SK-N-SH treated with all-trans-retinoic acid at 6 μM for 48 hours (cell line): ENCODE results near the gene PRDM5.

Source experiments
- ATAC-seq: fragments of 200-7000 bp; cut with Tn5 transposase; 3 replicates; pipeline ENCODE4 v1.9.1; 2020; ENCODE audit warnings: mild to moderate bottlenecking, moderate library complexity
- ARNTL ChIP-seq: fragments of 450-650 bp; formaldehyde crosslinking; IDR thresholded peaks from 2 replicates; pipeline ENCODE4 v1.5.0; 2020; ENCODE audit warnings: low read depth, mild to moderate bottlenecking, moderate library complexity, borderline replicate concordance
- CSDC2 ChIP-seq: fragments of 250-450 bp; sonication (Bioruptor Pico); IDR thresholded peaks from 2 replicates; pipeline ENCODE4 v1.5.0; 2020; ENCODE audit warnings: mild to moderate bottlenecking, moderate library complexity
- ESRRG ChIP-seq: fragments of 250-450 bp; sonication (Bioruptor Pico); IDR thresholded peaks from 2 replicates; pipeline ENCODE4 v1.6.1; 2021; ENCODE audit warnings: mild to moderate bottlenecking
- ISL1 ChIP-seq: fragments of 250-450 bp; sonication (Bioruptor Pico); IDR thresholded peaks from 2 replicates; pipeline ENCODE4 v2.1.2; 2022; ENCODE audit warnings: mild to moderate bottlenecking, moderate library complexity
- PPARA ChIP-seq: fragments of 250-450 bp; sonication (Bioruptor Pico); IDR thresholded peaks from 2 replicates; pipeline ENCODE4 v1.5.0; 2020; ENCODE audit warnings: mild to moderate bottlenecking, borderline replicate concordance
- RARB ChIP-seq: fragments of 250-450 bp; sonication (Bioruptor Pico); IDR thresholded peaks from 2 replicates; pipeline ENCODE4 v1.8.0; 2021; ENCODE audit warnings: mild to moderate bottlenecking, moderate library complexity
- SNAI2 ChIP-seq: fragments of 250-450 bp; sonication (Bioruptor Pico); IDR thresholded peaks from 2 replicates; pipeline ENCODE4 v1.5.0; 2020; ENCODE audit warnings: mild to moderate bottlenecking, moderate library complexity
- TCF4 ChIP-seq: fragments of 250-450 bp; sonication (Bioruptor Pico); IDR thresholded peaks from 2 replicates; pipeline ENCODE4 v1.8.0; 2021; ENCODE audit warnings: mild to moderate bottlenecking, moderate library complexity, borderline replicate concordance
- TOX ChIP-seq: fragments of 250-450 bp; sonication (Bioruptor Pico); IDR thresholded peaks from 2 replicates; pipeline ENCODE4 v1.8.0; 2021; ENCODE audit warnings: mild to moderate bottlenecking, moderate library complexity, borderline replicate concordance
- ZC3H10 ChIP-seq: fragments of 250-450 bp; sonication (Bioruptor Pico); IDR thresholded peaks from 2 replicates; pipeline ENCODE4 v1.5.1; 2021; ENCODE audit warnings: mild to moderate bottlenecking, moderate library complexity
- ZFP30 ChIP-seq: fragments of 450-650 bp; formaldehyde crosslinking; IDR thresholded peaks from 2 replicates; pipeline ENCODE4 v1.5.0; 2022; ENCODE audit warnings: mild to moderate bottlenecking, moderate library complexity
- ZNF565 ChIP-seq: fragments of 450-650 bp; formaldehyde crosslinking; conservative IDR thresholded peaks from 2 replicates; pipeline ENCODE4 v1.5.0; 2020; ENCODE audit warnings: low read depth, mild to moderate bottlenecking, moderate library complexity
- TF ChIP-seq, protein P1 (sequence below): fragments of 250-450 bp; sonication (Bioruptor Pico); IDR thresholded peaks from 2 replicates; pipeline ENCODE4 v1.5.1; 2020; ENCODE audit warnings: low read depth, mild to moderate bottlenecking, moderate library complexity
- TF ChIP-seq, protein P2 (sequence below): fragments of 250-450 bp; sonication (Bioruptor Pico); IDR thresholded peaks from 2 replicates; pipeline ENCODE4 v1.8.0; 2020; ENCODE audit warnings: mild to moderate bottlenecking, moderate library complexity, borderline replicate concordance
- TF ChIP-seq, protein P3 (sequence below): fragments of 250-450 bp; sonication (Bioruptor Pico); IDR thresholded peaks from 2 replicates; pipeline ENCODE4 v1.5.1; 2021; ENCODE audit warnings: mild to moderate bottlenecking, moderate library complexity
- TF ChIP-seq, protein P4 (sequence below): fragments of 250-450 bp; sonication (Bioruptor Pico); IDR thresholded peaks from 2 replicates; pipeline ENCODE4 v1.5.0; 2020; ENCODE audit warnings: mild to moderate bottlenecking, moderate library complexity

Gene PRDM5

DNA sequence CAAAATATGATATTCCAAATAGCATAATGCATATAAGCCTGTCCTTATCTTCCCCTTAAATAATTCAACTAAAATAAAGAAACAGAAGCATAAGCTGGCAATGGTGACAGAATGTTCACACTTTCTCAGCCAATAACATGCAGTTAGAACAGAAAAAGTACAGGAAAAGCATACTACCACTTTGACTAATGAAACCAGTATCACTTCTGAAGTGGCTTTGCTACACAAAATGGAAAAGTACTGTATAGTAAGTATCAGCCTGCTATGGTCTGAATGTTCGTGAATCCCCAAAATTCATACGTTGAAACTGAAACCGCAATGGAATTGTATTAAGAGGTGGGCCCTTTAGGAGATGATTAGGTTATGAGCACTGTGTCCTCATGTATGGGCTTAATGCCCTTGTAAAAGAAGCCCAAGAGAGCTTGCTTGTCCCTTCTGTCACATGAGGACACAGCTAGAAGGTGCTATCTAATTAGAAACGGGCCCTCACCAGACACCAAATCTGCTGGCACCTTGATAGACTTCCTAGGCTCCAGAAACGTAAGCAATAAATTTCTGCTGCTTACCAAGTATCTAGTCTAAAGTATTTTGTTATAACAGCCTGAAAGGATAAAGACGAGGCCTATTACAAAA lies 102.6 kb downstream of the PRDM5 start (continued):
- TF ChIP-seq SNAI2 (CRISPR knock-in tag) = no peak

DNA sequence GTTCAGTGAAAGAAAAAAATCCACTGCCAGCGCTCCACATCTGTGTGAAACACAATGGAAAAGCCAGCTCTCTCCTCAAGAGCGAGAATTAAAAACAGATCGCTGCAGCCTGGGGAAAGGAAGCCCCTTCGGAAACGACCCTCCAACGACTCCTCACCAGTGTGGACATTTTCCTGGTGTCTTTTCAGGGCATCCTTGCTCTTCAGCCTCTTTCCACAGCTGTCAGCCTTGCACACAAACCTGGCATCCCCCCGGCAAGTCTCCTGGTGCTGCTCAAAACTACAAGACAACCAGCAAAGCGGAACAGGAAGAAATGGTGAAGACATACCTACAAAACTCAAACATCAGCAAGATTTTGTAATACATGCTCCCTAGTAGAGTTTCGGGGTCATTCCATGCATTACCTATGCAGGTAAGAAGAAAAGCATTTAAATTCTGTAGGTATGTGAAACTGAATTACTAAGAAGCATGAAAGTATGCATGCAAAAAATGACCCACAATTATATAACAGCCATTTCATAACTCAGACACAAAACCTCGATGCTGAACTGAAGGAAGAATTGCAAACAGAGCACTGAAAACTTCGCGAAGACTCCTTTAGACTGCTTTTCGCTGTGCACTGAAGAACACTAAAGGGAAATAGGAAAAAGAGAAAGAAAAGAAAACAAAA lies 106.1 kb downstream of the PRDM5 start:
- TF ChIP-seq, protein P1, sequence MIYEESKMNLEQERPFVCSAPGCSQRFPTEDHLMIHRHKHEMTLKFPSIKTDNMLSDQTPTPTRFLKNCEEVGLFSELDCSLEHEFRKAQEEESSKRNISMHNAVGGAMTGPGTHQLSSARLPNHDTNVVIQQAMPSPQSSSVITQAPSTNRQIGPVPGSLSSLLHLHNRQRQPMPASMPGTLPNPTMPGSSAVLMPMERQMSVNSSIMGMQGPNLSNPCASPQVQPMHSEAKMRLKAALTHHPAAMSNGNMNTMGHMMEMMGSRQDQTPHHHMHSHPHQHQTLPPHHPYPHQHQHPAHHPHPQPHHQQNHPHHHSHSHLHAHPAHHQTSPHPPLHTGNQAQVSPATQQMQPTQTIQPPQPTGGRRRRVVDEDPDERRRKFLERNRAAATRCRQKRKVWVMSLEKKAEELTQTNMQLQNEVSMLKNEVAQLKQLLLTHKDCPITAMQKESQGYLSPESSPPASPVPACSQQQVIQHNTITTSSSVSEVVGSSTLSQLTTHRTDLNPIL (CRISPR knock-in tag) = no peak
- TF ChIP-seq ARNTL (no peak), ISL1 (CRISPR knock-in tag) (no peak), SNAI2 (CRISPR knock-in tag) (no peak), PPARA (no peak), CSDC2 (no peak)
- TF ChIP-seq, protein P2, sequence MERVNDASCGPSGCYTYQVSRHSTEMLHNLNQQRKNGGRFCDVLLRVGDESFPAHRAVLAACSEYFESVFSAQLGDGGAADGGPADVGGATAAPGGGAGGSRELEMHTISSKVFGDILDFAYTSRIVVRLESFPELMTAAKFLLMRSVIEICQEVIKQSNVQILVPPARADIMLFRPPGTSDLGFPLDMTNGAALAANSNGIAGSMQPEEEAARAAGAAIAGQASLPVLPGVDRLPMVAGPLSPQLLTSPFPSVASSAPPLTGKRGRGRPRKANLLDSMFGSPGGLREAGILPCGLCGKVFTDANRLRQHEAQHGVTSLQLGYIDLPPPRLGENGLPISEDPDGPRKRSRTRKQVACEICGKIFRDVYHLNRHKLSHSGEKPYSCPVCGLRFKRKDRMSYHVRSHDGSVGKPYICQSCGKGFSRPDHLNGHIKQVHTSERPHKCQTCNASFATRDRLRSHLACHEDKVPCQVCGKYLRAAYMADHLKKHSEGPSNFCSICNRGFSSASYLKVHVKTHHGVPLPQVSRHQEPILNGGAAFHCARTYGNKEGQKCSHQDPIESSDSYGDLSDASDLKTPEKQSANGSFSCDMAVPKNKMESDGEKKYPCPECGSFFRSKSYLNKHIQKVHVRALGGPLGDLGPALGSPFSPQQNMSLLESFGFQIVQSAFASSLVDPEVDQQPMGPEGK (CRISPR knock-in tag) = no peak
- TF ChIP-seq, protein P3, sequence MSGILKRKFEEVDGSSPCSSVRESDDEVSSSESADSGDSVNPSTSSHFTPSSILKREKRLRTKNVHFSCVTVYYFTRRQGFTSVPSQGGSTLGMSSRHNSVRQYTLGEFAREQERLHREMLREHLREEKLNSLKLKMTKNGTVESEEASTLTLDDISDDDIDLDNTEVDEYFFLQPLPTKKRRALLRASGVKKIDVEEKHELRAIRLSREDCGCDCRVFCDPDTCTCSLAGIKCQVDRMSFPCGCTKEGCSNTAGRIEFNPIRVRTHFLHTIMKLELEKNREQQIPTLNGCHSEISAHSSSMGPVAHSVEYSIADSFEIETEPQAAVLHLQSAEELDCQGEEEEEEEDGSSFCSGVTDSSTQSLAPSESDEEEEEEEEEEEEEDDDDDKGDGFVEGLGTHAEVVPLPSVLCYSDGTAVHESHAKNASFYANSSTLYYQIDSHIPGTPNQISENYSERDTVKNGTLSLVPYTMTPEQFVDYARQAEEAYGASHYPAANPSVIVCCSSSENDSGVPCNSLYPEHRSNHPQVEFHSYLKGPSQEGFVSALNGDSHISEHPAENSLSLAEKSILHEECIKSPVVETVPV (CRISPR knock-in tag) = no peak
- TF ChIP-seq, all 23 proteins: peak for 0
- ATAC-seq = no peak

DNA sequence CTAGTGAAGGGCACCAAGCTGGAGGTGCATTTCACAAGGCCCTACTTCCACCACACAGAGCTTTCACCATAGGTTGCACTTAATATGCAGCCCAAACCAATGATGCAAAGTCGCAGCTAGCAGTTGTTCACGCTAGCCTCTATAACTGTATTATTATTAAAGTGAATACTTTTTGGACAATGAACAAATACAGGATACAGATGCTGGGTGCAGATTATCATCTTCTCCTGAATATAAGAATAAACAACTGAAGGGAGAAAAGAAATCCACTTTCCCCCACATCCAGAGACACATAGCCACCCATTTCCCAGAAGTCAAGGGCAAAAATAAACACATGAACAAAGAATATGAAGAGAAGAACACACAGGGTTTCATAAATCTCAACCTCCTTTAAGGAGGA lies 107.2 kb downstream of the PRDM5 start:
- ATAC-seq = no peak
- TF ChIP-seq ARNTL (no peak), RARB (CRISPR knock-in tag) (no peak), CSDC2 (no peak), TCF4 (CRISPR knock-in tag) (no peak), ZNF565 (CRISPR knock-in tag) (no peak), ZC3H10 (CRISPR knock-in tag) (no peak), ISL1 (CRISPR knock-in tag) (no peak), TOX (no peak), ZFP30 (CRISPR knock-in tag) (no peak)
- TF ChIP-seq, protein P4, sequence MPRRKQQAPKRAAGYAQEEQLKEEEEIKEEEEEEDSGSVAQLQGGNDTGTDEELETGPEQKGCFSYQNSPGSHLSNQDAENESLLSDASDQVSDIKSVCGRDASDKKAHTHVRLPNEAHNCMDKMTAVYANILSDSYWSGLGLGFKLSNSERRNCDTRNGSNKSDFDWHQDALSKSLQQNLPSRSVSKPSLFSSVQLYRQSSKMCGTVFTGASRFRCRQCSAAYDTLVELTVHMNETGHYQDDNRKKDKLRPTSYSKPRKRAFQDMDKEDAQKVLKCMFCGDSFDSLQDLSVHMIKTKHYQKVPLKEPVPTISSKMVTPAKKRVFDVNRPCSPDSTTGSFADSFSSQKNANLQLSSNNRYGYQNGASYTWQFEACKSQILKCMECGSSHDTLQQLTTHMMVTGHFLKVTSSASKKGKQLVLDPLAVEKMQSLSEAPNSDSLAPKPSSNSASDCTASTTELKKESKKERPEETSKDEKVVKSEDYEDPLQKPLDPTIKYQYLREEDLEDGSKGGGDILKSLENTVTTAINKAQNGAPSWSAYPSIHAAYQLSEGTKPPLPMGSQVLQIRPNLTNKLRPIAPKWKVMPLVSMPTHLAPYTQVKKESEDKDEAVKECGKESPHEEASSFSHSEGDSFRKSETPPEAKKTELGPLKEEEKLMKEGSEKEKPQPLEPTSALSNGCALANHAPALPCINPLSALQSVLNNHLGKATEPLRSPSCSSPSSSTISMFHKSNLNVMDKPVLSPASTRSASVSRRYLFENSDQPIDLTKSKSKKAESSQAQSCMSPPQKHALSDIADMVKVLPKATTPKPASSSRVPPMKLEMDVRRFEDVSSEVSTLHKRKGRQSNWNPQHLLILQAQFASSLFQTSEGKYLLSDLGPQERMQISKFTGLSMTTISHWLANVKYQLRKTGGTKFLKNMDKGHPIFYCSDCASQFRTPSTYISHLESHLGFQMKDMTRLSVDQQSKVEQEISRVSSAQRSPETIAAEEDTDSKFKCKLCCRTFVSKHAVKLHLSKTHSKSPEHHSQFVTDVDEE = no peak
- TF ChIP-seq, protein P2 (CRISPR knock-in tag) = no peak
- TF ChIP-seq, protein P1 (CRISPR knock-in tag) = no peak

DNA sequence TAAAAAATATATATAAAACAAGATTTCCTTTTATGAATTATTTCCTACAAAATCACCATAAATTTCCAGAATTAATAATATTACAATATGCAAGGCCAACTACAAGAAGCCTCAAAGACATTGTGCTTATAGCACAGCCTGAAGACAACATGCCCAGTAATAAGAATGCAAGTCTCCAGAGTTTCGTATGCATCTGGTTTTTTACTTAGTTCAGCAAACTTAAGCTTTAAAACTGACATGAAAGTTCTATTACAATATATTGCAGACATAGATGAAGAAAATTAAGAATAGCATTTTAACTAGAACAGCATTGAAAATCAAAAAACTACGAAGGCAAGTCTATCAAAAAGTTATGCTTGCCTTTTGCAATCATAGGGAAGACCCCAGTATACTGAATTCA lies 107.6 kb downstream of the PRDM5 start:
- ATAC-seq = no peak
- no peak for TF ChIP-seq ZNF565 (CRISPR knock-in tag)
- TF ChIP-seq, protein P4 = no peak
- TF ChIP-seq ESRRG (CRISPR knock-in tag) = no peak
- TF ChIP-seq, protein P1 (CRISPR knock-in tag) = no peak
- TF ChIP-seq, protein P2 (CRISPR knock-in tag) = no peak
